WERI-Rb-1 (cell line): ENCODE results near the gene CFAP251.

Experiments used
- DNase-seq: peaks from one replicate; pipeline ENCODE4 v3.0.0-alpha.2; 2020
- H3K27ac ChIP-seq: fragments of 250-450 bp; sonication (Bioruptor Pico); 2 replicates; pipeline ENCODE4 v1.5.1; 2020; ENCODE audit warnings: mild to moderate bottlenecking, moderate library complexity
- H3K27me3 ChIP-seq: fragments of 250-450 bp; sonication (Bioruptor Pico); 2 replicates; pipeline ENCODE4 v1.5.1; 2021; ENCODE audit warnings: mild to moderate bottlenecking, low read depth, moderate library complexity; ENCODE audit not compliant: insufficient read depth, severe bottlenecking
- H3K36me3 ChIP-seq: fragments of 250-450 bp; sonication (Bioruptor Pico); 2 replicates; pipeline ENCODE4 v1.5.1; 2020; ENCODE audit warnings: mild to moderate bottlenecking, moderate library complexity
- H3K4me3 ChIP-seq: 2 replicates; pipeline ENCODE4 v1.5.1; 2011; ENCODE audit warnings: low read depth, mild to moderate bottlenecking, control low read depth, low read length
- H3K9me3 ChIP-seq: fragments of 250-450 bp; sonication (Bioruptor Pico); 2 replicates; pipeline ENCODE4 v1.5.1; 2021; ENCODE audit warnings: mild to moderate bottlenecking, moderate library complexity; ENCODE audit not compliant: severe bottlenecking
- CTCF ChIP-seq: IDR thresholded peaks from 2 replicates; pipeline ENCODE4 v1.5.1; 2011; ENCODE audit warnings: low read depth, mild to moderate bottlenecking, control low read depth, inconsistent platforms, low read length

The CFAP251 gene

GRCh38 chr12:122004633-122005071, 86.3 kb downstream of the CFAP251 start:
- no peak for DNase-seq

GRCh38 chr12:122005252-122005776, 86.9 kb downstream of the CFAP251 start:
- DNase-seq: no peak
- H3K4me3 ChIP-seq: no peak overlapping the region
- no peaks in the 10 kb centered on the region for H3K27me3 ChIP-seq
- no peaks in the 10 kb centered on the region for H3K36me3 ChIP-seq
- H3K9me3 ChIP-seq: no peaks in the 10 kb centered on the region
- no peak overlapping the region for H3K27ac ChIP-seq
- TF ChIP-seq CTCF: no peak

More at GRCh38 chr12:122004633-122005071, 86.3 kb downstream of the CFAP251 start:
- Histone ChIP-seq H3K4me3 (no peak overlapping the region), H3K36me3 (no peaks in the 10 kb centered on the region), H3K27me3 (no peaks in the 10 kb centered on the region), H3K9me3 (no peaks in the 10 kb centered on the region), H3K27ac (no peak overlapping the region)
- no peak for TF ChIP-seq CTCF

GRCh38 chr12:122006186-122006926, 88.0 kb downstream of the CFAP251 start:
- TF ChIP-seq CTCF: no peak
- Histone ChIP-seq H3K9me3 (no peaks in the 10 kb centered on the region), H3K36me3 (no peaks in the 10 kb centered on the region), H3K27me3 (no peaks in the 10 kb centered on the region), H3K4me3 (no peak overlapping the region), H3K27ac (no peak overlapping the region)
- no peak for DNase-seq

- TF ChIP-seq CTCF: no peak
- Histone ChIP-seq H3K36me3 (no peaks in the 10 kb centered on the region), H3K27me3 (no peaks in the 10 kb centered on the region), H3K27ac (no peak overlapping the region), H3K9me3 (no peaks in the 10 kb centered on the region), H3K4me3 (no peak overlapping the region)
- DNase-seq: no peak
Observed at GRCh38 chr12:122009741-122010140, 91.3 kb downstream of the CFAP251 start.

GRCh38 chr12:122012184-122012583, 93.8 kb downstream of the CFAP251 start:
- TF ChIP-seq CTCF: no peak
- Histone ChIP-seq H3K4me3 (no peak overlapping the region), H3K9me3 (no peaks in the 10 kb centered on the region), H3K36me3 (no peaks in the 10 kb centered on the region), H3K27me3 (no peaks in the 10 kb centered on the region), H3K27ac (no peak overlapping the region)
- DNase-seq: no peak
